ENCODE results near the gene SBF2. TPM values are rescaled to one million over a fixed set of nuclear protein-coding genes. Genes with fewer than 3 reads are reported as not detected.
"Not testable (repeated sequence)": the region's sequence is repeated elsewhere in the genome, so short reads cannot be mapped to it uniquely, and the experiment has no call there.

The SBF2 gene
- total and polyA plus RNA-seq, 10 donors = 3.6 to 70.9 (median 57.1) TPM

- H3K27ac ChIP-seq = no peak overlapping the region
- no peak overlapping the region for H3K4me3 ChIP-seq
- no peak for DNase-seq
- no peaks in the 10 kb centered on the region for H3K4me1 ChIP-seq
- H3K36me3 ChIP-seq = no peaks in the 10 kb centered on the region
- peaks cover 0 to 12% (median 4%) of the 10 kb centered on the region in 8 donors for H3K9me3 ChIP-seq
- no peaks in the 10 kb centered on the region for H3K27me3 ChIP-seq (replicated peaks in 1 of 7)
- TF ChIP-seq POLR2A (IDR thresholded peaks at IDR 0.05) (no peak), POLR2AphosphoS5 (IDR thresholded peaks at IDR 0.05) (no peak), CTCF (IDR thresholded peaks at IDR 0.05 in 8 of 11, conservative IDR thresholded peaks at IDR 0.05 in 3 of 11) (no peak)
- intact Hi-C loops (cut with DNase I; ENCODE audit: low total_unique reads) = no loop called here
These were observed 357.3 kb downstream of the SBF2 start for GRCh38 chr11:9936754-9937153.

GRCh38 chr11:9932843-9933242, 361.2 kb downstream of the SBF2 start:
- H3K36me3 ChIP-seq = peaks cover 0 to 15% (median 0%) of the 10 kb centered on the region in 6 donors
- H3K4me1 ChIP-seq; H3K27me3 ChIP-seq (replicated peaks in 1 of 7); intact Hi-C loops (cut with DNase I; ENCODE audit: low total_unique reads); DNase-seq; H3K27ac ChIP-seq; H3K4me3 ChIP-seq: not testable (repeated sequence)
- peaks cover 0 to 12% (median 4%) of the 10 kb centered on the region in 8 donors for H3K9me3 ChIP-seq
- 79 to 94% (median 82%) methylated on average over 2 of the region's 2 CpGs for WGBS, 5 donors

- intact Hi-C loops (cut with DNase I; ENCODE audit: low total_unique reads); H3K4me3 ChIP-seq; H3K27me3 ChIP-seq (replicated peaks in 1 of 7); H3K27ac ChIP-seq; DNase-seq; H3K4me1 ChIP-seq; H3K9me3 ChIP-seq: not testable (repeated sequence)
- WGBS, 5 donors = 85 to 95% (median 86%) methylated on average over 14 of the region's 14 CpGs
- peaks cover 0 to 15% (median 0%) of the 10 kb centered on the region in 6 donors for H3K36me3 ChIP-seq
These were observed 363.3 kb downstream of the SBF2 start for GRCh38 chr11:9930562-9931331.

GRCh38 chr11:9927670-9928069, 366.3 kb downstream of the SBF2 start:
- no peak overlapping the region for H3K4me3 ChIP-seq
- 96 to 100% (median 98%) methylated on average over 1 of the region's 1 CpG for WGBS, 5 donors
- no peak for DNase-seq

More at GRCh38 chr11:9927670-9928069, 366.3 kb downstream of the SBF2 start:
- peaks cover 0 to 15% (median 0%) of the 10 kb centered on the region in 6 donors for H3K36me3 ChIP-seq
- H3K27me3 ChIP-seq (replicated peaks in 1 of 7) = no peaks in the 10 kb centered on the region
- TF ChIP-seq CTCF (IDR thresholded peaks at IDR 0.05 in 8 of 11, conservative IDR thresholded peaks at IDR 0.05 in 3 of 11) = no peak
- TF ChIP-seq POLR2AphosphoS5 (IDR thresholded peaks at IDR 0.05) = no peak
- no peak for TF ChIP-seq POLR2A (IDR thresholded peaks at IDR 0.05)
- no peaks in the 10 kb centered on the region for H3K9me3 ChIP-seq
- intact Hi-C loops (cut with DNase I; ENCODE audit: low total_unique reads) = no loop called here
- H3K27ac ChIP-seq = no peak overlapping the region
- peaks cover 0 to 6% (median 0%) of the 10 kb centered on the region in 6 donors for H3K4me1 ChIP-seq

All from spleen (tissue), 11 donors.